ENCODE results near the gene DNASE1L2.
"Not testable (repeated sequence)": the region's sequence is repeated elsewhere in the genome, so short reads cannot be mapped to it uniquely, and the experiment has no call there.

DNASE1L2 gene

DNA sequence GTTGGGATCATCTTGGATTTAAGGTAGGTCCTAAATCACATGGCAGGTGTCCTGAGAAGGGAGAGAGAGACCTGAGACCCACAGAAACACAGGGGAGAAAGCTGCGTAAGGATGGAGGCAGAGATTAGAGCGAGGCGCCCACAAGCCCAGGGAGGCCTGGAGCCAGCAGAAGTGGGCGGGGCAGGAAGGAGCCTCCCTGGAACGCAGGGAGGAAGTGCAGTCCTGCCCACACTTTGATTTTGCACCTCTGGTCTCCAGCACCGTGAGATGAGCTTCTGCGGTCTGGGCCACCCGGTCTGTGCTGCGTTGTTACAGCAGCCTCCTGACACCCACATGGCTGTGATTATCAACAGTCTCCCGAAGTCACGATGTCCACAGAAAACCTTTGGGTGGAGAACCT lies 6.4 kb downstream of the DNASE1L2 start:
- FAIRE-seq = no peak

DNA sequence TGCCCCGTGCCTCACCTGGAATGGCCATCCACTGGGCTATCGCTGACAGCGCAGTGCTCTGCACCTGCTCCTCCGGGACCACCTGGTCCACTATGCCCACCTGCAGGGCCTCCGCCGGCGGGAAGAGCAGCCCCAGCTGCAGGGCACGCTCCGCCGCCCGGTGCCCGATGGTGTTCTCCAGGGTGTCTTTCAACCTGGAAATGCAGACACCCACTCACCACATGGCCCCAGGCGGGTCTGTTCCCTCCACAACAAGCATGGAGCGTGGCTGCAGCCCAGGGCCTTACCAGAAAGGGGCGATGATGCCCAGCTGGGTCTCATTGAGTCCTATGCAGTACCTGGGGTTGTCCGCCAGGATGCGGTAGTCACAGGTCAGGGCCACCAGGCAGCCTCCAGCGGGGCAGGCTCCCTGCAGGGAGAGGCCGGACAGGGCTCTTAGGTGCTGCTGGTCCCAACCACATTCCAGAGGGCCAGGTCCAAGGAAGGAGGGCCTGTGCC lies 6.8 kb downstream of the DNASE1L2 start:
- no peak for FAIRE-seq

DNA sequence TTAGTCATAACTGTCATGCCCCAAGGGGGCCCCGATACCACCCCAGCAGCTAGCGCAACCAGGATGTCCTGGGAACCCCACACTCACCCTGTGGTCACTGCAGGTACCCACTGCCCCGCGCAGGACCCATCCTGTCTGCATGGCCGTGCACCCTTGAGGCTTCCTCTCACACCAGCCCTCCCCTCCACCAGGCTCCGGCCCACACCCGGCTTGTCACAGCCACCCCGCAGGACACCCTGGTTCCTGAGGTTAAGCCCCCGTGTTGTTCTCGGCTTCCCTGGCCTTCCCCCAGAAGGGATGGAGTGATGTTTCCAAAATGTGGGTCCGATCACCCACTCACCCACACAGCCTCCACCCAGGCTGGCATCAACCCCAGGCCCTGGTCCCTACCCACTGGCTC lies 7.5 kb downstream of the DNASE1L2 start:
- no peak for FAIRE-seq

DNA sequence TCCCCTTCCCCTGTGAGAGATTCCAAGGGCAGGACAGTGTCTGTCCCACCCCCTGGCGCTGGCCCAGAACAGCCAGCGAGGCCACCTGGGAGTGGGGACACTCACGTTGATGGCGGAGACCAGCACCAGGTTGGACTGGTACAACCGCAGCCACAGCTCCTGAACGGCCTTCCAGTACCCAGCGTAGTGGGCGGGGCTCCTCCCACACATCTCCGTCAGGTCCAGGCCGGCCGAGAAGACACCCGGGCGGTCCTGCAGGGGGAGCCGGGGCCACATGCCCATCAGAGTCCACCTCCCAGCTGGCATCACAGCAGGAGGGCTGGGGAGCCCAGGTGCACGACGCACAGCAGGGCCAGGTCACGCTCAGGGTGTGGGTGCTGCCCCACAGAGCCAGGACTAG lies 8.1 kb downstream of the DNASE1L2 start:
- no peak for FAIRE-seq

DNA sequence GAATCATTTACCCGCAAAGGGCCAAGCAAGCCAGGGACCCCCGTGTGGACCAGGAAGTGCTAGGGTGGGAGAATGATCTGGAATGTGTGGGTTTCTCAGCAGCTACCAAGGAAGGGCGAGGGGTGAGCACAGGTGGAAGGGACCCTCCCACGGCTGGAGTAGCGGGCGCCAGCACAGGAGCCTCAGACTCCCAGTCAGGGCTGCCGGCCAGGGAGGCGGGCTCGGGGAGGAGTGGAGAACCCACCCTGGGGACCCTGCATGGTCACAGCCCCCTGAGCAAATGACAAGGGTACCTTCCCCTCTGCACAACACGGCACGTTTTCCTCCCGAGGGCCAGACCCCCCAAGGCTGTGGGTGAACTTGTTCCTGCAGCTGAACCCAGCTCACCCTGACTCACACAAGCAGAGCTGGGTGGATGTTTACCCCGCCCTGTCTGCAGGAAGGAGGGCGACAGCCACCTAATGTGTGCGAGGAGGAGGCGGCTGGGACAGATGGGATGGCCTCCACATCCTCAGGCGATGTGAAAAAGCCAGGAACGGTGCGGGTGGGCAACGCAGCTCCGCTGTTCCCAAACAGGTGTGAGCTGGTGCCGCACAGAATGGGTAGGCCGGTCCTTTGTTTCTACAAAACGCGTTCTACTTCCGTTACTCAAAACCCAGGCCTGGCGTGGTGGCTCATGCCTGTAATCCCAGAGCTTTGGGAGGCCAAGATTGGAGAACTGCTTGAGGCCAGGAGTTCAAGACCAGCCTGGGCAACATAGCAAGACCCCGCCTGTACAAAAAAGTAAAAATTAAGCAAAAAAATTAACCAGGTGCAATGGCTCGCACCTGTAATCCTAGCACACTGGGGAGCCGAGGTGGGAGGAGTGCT lies 8.9 kb downstream of the DNASE1L2 start:
- FAIRE-seq = no peak

DNA sequence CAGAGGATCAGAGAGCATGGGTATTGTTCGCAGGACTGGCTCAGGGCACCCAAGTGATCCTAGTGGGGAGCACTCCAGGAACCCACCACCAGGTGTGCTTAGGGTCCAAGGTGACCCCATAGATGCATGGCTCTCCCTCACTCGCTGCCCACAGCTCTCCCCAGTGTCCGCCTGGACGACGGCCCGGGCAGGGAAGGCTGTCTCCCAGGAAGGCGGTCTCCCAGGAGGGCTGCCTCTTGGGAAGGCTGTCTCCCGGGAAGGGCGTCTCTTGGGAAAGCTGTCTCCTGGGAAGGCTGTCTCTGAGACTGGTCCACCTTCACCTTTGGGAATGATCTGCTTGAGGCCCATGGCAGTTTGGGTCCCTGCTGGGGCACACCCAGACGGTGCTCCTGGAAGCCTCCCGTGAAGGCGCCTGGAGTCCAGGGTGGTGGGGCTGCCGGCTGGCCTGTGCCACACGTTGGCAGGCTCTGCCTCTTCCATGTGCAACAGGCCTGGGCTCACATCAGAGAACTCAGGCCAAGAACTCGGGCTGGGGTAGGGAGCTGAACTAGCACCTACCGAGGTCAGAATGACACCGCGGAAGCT lies 10.1 kb downstream of the DNASE1L2 start:
- FAIRE-seq = no peak

DNA sequence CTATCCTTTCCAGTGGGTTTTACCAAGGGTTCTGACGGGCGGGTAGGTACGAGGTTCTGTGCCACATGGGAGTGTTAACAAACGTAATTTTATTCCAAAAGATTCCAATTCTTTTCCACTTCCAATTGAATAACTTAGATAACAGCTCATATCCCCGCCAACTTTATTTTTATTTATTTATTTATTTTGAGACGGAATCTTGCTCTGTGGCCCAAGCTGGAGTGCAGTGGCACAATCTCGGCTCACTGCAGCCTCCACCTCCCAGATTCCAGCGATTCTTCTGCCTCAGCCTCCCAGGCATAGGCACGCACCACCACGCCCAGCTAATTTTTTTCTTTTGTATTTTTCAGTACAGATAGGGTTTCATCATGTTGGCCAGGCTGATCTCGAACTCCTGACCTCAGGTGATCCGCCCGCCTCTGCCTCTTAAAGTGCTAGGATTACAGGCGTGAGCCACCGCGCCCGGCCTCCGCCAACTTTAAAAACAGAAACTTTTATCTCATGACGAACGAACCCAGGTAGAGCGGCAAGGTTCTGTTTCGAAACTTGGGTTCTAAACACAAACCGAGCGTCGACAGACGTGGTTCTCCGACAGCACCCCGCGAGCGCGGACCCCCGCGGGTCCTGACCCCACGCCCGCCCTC lies 14.5 kb downstream of the DNASE1L2 start:
- no peak for FAIRE-seq

DNA sequence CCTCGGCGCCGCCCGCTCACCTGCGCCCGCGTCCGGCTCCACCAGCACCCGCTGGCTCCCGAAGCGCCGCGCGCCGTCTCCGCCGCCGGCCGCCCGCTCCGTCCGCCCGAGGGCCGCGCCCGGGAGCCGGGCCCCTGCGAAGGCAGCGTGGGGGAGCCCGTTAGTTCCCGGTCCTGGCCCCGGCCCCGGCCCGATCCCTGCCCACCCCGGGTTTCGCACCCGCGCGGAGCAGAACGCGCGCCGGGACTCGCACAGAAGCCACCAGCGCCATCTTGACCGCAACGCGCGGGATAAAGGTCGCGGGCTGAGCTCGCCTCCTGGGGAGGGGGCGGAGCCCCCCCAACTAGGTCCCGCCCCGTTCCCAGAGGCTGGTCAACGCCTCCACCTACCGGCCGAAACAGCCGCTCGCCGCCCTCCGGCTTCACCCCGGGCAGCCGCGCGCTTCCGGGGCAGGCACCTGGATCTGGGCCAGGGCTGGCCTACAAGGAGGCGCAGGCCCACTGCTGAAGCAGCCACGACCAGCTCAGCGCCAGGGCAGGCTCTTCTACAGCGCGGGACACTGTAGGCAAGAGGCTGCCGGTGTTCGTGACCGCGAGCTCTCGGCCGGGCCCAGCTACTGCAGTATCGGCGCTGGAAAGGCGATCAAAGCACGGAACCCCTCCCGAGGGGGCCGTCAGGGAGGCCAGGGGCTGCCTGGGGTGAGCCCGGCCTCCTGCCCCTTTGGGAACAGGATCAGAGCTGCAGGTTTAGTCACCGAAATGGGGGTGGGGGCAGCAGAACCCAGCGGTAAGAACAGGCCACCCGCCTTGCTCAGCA lies 15.3 kb downstream of the DNASE1L2 start, which contains the start of gene ECI1:
Gene ECI1 (minus strand): TSS at position 292 of the 816 bp plus-strand sequence. CDS start 21 bp downstream, at position 271.
- no peak for FAIRE-seq

DNA sequence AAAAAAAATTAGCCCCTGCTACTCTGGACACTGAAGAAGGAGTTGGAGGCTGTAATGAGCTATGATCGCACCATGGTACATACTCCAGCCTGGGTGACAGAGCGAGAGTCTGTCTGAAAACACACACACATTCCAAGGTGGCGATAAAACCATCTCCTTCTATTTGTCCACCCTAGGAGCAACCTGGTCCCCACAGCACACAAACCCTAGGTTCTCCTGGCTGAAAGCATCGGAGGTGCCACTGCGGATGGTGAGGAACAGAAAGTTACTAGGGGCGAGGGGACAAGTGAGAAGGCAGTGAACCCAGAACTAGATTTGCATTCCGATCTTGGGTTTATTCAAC lies 16.5 kb downstream of the DNASE1L2 start:
- no peak for FAIRE-seq

DNA sequence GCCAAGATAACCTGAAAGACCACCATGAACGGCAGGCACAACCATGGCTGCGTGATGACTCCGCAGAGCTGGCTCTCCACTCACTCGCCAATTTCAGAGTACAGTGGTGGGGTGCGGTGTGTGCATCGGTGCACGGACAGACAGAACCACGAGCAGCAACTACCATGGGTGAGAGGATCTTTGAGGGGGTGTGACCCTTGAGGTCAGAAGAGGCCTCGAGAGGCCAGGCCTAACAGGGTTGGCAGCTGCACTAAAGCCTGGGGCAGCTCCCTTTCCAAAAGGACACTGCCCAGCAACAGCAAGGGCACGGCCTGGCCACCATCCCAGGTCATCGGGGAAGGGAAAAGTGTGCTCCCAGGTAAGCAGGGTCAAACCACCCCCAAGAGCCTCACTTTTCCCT lies 17.0 kb downstream of the DNASE1L2 start:
- FAIRE-seq = no peak

DNA sequence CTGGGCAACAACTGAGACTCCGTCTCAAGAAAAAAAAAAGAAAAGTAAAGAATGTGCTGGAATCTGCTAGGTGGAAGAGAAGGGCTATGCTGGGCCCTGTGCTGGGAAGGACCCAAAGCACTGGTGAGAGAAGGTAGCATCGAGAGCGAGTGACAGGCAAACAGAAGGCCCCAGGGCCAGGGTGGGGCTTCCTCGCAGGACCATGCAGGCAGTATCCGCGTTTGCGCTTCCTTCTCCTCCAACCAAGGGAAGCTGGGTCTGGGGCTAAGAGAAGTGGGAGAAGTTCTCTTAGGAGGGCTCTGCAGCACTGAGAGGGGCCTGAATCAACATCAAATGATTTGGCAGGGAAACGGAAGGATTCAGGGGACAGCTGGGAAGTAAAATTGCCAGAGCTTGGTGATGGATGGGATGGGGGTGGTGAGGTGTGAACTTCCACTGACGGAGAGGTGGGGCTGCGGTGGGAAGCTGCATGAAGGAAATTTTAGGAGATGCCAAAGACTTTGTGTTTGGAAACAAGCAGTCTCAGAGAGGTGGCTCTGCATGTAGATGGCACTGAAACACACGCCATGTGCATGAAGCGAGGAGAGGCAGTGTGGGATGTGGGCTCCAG lies 20.4 kb downstream of the DNASE1L2 start:
- no peak for FAIRE-seq

DNA sequence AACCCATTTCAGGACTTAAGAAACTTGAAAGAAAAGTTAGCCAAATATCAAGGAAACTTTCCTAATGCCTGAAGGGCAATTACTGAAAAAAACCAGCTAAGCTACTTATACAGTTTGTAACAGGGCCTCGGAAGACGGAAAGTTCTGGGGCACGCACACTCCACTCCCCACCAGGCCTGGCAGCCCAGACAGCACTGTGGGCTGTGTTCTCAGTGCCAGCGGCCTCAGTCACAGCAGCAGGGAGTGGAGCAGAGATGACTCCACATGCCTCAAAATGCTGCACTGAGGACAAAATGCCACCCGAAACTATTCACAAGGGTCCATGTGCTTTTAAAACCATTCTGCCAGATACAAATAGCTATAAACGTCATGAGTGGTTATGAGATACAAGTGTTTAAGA lies 21.5 kb downstream of the DNASE1L2 start:
- FAIRE-seq = no peak

DNA sequence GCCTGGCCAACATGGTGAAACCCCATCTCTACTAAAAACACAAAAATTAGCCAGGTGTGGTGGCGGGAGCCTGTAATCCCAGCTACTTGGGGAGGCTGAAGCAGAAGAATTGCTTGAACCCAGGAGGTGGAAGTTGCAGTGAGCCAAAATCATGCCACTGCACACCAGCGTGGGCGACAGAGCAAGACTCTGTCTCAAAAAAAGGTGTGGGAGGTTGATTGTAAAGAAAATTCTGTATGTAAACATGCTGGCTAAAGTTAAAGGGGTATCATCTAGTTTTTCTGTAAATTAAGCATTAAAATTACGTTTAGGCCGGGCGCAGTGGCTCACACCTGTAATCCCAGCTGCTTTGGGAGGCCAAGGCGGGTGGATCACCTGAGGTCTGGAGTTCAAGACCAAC lies 22.3 kb downstream of the DNASE1L2 start:
- FAIRE-seq = not testable (repeated sequence)

DNA sequence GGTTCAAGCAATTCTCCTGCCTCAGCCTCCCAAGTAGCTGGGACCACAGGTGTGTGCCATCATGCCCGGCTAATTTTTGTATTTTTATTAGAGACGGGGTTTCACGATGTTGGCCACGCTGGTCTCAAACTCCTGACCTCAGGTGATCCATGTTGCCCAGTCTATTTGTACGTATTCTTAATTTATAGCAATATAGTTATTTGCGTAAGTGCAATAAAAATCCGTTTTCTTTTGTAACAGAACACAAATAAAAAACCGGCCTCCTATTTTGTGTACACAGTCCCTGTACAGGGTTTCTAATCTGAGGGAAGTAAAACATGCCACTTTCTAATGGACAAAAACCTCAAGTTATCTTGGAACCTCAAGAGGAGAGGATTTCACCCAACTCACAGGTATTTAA lies 24.0 kb downstream of the DNASE1L2 start:
- FAIRE-seq = no peak

DNA sequence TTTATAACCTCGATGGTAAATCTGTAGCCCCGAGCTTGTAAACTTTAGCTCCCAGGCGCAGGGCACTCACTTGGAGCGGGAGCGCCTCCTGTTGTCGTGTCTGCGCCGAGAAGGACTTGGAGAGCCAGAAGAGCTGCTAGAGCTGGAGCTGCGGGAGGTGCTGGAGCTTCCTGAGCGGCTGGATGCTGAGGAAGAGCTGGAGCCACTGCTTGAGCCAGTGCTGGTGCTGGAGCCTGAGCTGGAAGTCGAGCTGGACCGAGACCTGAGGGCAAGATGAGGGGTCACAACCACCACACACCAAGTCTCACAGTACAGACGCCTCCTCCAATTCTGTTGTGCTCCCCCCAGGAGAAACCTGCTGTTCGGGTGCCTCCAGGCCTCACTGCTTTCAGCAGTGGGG lies 26.8 kb downstream of the DNASE1L2 start:
- not testable (repeated sequence) for FAIRE-seq

DNA sequence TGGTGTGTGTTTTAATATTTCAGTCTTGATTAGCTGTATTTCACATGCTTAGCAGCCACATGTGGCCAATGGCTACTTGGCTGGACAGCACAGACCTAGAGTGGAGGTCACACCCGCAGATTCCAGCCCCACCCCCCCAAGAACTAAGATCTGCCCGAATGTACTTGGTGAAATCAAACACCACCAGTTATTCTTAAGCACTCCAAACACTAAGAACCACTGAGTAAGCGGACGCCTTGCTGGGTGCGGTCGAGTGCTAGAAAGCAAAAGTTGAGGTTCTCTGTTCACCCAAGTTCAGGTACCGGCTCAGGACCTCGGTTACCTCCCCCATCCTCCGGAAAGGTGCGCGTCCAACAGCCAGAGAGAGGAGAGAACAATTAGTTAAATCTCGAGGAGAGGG lies 30.6 kb downstream of the DNASE1L2 start:
- not testable (repeated sequence) for FAIRE-seq

DNA sequence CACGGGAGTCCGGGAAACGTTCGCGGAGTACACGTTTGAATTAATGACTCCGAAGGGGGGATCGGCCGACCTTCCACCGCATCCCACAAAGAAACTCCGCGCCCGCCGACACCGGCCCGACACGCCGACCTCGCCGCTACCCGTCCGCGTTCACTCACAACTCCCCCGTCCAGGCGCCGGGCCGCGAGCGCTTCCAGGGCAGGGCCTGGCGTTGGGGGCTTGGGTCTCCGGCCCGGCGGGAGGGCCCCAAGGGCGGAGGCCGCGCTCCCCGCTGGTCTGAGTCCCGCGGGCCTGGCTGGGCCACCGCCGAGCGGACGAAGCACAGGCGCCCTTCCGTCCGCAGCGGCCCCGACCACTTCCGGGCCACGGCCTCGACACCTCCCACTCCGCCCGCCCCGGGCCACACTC lies 31.3 kb downstream of the DNASE1L2 start:
- FAIRE-seq = not testable (repeated sequence)

DNA sequence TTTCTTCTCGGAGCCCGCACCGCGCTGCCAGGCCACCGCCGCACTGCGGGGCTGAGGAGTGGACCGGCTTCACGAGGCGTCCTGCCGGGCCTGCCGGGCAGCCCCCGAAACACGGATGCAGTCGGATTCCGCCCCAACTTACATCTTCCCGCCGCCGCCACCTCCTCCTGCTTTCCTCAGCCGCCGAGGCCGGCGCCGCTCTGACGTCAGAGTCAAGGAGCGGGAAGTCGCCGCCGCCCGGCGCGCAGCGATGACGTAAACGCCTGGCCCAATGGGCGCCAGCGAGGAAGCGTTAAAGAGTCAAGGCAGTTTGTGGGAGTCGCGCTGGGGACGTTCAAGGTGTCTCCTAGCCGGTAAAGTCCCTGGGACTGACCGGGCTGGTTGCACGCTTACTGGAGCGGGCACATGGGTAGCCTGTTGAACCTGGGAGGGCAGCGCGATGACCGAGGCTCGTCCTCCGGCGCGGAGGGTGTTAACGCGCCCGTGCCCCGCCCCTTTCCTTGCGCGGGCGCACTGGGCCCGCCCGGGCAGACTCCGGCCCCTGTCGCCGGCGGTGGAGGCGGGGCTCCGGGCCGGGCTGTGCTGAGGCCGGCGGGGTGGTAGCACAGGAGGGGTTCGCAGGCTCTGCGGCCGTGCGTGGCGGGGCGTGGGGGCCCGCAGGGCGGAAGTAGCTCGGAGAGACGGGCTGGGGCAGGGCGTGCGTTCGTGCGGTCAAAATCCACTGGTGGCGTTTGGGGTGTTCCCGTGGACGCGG lies 31.8 kb downstream of the DNASE1L2 start, which contains the start of gene RNPS1:
Gene RNPS1 (minus strand): TSS at position 214 of the 754 bp plus-strand sequence. CDS start 3,483 bp downstream, outside the sequence.
- FAIRE-seq = no peak

DNA sequence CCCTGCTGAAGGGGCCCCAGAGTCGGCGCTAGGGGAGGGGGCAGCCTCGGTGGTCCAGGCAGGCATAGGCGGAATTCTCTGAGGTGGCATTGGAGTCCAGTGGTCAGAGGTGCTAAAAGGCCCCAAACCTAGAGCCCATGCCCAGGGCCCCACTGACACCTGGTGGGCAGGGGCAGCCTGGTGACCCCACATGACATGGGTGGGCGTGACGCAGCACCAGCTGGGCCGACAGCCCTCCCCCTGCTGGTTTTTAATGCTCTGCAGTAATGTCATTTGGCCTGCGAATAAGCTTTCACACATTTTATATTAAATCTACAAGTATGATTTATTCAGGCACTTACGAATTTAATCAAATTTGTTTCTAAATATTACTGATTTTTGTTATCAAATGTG lies 33.8 kb downstream of the DNASE1L2 start:
- no peak for FAIRE-seq

DNA sequence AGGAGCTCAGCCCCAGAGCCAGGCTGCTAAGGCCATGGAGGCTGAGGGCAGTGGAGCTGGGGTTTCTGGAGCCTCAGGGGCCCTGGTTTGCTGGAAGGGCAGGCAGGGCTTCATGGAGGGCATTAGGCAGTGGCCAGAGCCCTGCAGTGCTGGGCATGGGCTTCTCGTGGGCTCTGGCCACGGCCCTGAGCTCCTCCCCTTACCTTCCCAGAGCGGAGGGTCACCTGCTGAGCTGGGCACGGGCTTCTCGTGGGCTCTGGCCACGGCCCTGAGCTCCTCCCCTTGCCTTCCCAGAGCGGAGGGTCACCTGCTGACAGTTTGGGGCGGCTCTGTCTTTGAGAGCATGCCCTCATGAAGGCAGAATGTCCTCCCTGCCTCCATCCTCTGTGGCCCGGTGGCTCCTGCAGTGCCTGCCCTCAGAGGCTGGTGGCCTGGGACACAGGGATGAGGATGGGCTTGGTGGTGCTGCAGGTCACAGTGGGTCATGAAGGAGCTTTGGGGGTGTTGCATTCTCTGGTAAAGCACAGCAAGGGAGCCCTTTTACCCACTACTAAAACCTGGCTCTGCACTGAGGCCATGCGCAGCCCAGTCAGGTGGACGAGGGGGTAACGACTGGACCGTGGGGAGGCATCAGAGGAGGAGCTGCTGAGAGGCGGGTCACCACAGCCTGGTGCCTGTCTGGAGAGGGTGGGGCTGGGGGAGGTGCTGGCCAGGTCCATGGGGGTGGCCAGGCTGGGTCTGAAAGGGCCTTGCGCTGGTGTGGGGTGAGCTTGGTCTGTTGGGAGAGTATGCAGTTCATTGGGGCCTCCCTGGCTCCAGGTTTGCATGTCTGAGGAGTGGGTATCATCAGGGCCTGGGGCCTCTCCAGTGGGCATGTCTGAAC lies 34.6 kb downstream of the DNASE1L2 start:
- no peak for FAIRE-seq

All from colon (tissue), 2 donors.